Lung microvascular endothelial cell (primary cell): Measurements from ENCODE around the gene ANP32B. TPM values are rescaled to one million over a fixed set of nuclear protein-coding genes. Genes with fewer than 3 reads are reported as not detected.
"Not testable (repeated sequence)": the region's sequence is repeated elsewhere in the genome, so short reads cannot be mapped to it uniquely, and the experiment has no call there.

Source experiments
- DNase-seq, 2 donors: peaks; one replicate each; pipeline versions ENCODE4 v3.0.0 to v3.0.0-alpha.2; 2010; ENCODE audit warnings: low read depth in 2 of 2
- total RNA-seq: library from RNA; depleted of rRNA; stranded (reverse); fragments of >200 nt; gene quantifications from 2 replicates; pipeline ENCODE4 v1.2.1, GENCODE V29; 2014

ANP32B gene
- 5.0 and 6.3 TPM in 2 replicates for total RNA-seq

DNA sequence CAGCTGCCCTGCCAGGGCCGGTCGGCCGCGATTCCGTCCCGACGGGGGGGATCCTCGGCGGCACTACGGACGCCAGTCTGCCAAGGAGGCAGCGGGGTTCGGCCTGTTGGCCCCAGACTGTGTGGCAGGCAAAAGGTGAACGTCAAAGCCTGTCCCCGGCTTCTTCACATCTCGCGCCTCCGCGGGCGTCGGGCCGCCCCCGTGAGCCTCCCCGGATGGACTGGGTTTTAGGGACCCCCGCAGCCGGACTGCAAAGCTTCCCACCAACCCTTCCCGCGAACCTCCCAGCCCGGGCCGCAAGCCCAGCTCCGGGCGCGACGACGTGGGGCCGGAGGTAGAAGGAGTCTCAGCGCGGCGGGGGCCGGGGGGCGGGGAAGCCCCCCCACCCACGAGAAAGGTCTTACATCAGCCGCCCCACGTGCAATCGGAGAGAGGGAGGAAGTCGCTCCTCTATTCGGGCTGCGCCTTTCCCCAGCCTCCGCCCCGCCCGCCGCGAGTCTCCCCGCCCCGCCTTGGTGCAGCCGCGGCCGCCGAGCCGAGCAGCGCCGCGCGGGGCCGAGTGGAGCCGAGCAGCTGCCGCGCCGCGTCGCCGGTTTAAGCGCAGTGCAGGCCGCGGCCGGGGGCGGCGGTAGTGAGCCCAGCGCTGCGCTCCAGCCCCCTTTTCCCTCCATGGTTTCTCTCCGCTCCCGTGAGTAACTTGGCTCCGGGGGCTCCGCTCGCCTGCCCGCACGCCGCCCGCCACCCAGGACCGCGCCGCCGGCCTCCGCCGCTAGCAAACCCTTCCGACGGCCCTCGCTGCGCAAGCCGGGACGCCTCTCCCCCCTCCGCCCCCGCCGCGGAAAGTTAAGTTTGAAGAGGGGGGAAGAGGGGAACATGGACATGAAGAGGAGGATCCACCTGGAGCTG lies at the start of gene ANP32B:
Gene ANP32B (plus strand): TSS at position 659 of the 906 bp plus-strand sequence. CDS start 215 bp downstream, at position 874.
- DNase-seq: peak; percentile 90 to 91

- no peak for DNase-seq
These were observed 48.6 kb upstream of the ANP32B start for GRCh38 chr9:97934321-97935115.

DNA sequence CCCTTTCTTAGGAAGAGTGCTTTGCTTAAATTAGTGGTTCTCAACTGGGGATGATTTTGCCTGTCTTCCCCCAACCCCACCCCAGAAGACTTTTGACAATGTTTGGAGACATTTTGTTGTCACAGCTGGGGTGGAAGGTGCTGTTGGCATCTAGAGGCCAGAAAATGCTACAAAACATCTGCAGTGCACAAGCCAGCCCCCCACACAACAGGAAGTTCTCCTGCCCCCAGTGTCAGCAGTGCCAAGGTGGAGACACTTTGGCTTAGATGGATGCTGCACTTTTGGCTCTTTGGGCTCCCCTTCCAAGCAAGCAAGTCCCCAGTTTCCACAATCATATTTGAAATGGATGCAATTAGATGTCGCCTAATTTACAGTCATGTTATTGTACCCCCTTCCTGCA lies 47.9 kb upstream of the ANP32B start:
- no peak for DNase-seq

GRCh38 chr9:97936998-97937397 lies 46.1 kb upstream of the ANP32B start:
- no peak for DNase-seq

DNA sequence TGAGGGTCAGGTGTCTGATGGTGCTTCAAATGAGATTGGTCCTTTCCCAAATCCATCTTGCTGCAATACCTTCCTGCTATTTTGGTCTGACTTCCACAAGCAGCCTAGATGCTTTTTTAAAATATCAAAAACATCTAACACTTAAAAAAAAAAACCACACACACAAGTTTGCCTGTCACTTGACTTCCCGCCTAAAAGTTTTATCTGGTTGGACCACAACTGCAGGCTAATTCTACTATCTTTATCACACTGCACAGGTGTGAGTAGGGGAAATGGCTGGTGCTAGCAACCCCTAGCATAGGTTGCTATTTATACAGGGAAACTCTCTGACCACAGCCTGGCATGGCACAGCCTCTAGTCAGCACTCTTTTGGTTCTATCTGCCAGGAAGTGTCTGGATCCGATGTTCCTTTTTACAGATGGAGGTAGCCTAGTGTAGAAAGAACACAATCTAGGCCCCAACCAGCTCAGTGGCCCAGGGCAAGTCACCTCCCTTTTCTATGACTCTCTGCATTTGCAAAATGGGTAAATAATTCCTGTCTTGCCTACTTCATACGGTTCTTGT lies 45.0 kb upstream of the ANP32B start, which contains the start of gene HEMGN:
Gene HEMGN (minus strand): TSS at position 92 of the 564 bp plus-strand sequence. CDS start 36 bp downstream, at position 56.
- DNase-seq: no peak

GRCh38 chr9:97940233-97940632 lies 42.9 kb upstream of the ANP32B start:
- no peak for DNase-seq

DNA sequence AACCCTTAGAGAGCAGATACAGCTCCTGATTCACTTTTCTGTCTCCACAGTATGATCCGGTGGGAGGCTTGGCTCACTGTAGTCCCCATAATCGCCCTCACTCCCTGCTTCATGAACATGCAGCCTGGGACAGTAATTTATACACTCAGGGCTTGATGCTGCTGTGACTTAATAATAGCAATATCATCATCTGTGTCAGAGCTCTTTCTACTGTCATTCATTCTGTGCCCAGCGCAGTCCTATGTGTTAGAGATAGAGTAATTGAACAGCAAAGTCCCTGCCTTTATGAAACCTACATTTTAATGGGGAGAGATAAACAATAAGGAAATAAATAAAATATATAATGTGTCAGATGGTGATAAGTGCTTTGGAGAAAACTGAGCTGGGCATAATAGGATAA lies 42.4 kb upstream of the ANP32B start:
- DNase-seq: no peak

DNA sequence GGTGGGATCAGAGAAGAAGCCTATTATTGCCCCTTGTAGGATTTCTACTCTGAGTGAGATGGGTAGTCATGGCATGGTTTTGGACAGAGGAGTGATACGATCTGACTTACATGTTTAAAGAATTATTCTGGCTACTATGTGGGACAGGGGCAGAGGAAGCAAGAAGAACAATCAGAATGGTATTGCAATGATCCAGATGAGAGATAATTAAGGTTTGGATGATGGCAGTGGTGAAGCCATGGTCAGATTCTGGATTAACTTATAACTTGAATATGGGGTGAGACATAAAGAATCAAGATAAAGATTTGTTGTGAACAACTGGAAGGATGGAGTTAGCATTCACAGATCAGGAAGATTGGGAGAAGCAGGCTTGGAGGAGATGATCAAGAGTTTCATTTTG lies 41.8 kb upstream of the ANP32B start:
- DNase-seq: no peak

GRCh38 chr9:97943308-97943855 lies 39.8 kb upstream of the ANP32B start:
- DNase-seq: no peak

- no peak for DNase-seq
These were observed 38.5 kb upstream of the ANP32B start for GRCh38 chr9:97944612-97945011.

GRCh38 chr9:97945470-97945869 lies 37.7 kb upstream of the ANP32B start:
- DNase-seq: not testable (repeated sequence)

DNA sequence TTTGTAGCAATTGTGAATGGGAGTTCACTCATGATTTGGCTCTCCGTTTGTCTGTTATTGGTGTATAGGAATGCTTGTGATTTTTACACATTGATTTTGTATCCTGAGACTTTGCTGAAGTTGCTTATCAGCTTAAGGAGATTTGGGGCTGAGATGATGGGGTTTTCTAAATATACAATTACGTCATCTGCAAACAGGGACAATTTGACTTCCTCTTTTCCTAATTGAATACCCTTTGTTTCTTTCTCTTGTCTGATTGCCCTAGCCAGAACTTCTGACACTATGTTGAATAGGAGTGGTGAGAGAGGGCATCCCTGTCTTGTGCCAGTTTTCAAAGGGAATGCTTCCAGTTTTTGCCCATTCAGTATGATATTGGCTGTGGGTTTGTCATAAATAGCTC lies 36.0 kb upstream of the ANP32B start:
- DNase-seq: not testable (repeated sequence)

GRCh38 chr9:97950873-97951272 lies 32.3 kb upstream of the ANP32B start:
- DNase-seq: not testable (repeated sequence)

DNA sequence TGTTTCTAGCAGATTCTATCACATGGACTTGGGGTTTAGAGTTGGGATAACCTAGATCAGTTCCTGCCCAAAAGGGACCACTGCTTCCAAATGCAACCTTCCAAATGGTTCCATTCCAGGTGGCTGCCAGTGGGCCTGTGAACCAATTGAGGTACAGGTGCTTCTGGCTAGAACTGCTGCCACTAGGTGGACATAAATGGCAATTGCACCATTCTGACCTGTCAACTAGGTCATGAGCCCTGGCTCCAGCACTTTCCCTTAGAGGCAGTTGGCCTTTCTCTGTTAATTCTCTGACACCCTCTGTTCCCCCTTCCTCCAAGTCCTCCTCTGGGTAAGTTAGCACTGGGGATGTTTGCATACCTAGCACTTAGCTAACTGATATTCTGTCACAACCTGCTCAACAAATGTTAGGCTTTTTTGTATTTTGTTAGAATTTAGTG lies 28.6 kb upstream of the ANP32B start:
- peak; percentile 36 to 63 for DNase-seq

- DNase-seq: no peak
These were observed 26.8 kb upstream of the ANP32B start for GRCh38 chr9:97956331-97956730.

DNA sequence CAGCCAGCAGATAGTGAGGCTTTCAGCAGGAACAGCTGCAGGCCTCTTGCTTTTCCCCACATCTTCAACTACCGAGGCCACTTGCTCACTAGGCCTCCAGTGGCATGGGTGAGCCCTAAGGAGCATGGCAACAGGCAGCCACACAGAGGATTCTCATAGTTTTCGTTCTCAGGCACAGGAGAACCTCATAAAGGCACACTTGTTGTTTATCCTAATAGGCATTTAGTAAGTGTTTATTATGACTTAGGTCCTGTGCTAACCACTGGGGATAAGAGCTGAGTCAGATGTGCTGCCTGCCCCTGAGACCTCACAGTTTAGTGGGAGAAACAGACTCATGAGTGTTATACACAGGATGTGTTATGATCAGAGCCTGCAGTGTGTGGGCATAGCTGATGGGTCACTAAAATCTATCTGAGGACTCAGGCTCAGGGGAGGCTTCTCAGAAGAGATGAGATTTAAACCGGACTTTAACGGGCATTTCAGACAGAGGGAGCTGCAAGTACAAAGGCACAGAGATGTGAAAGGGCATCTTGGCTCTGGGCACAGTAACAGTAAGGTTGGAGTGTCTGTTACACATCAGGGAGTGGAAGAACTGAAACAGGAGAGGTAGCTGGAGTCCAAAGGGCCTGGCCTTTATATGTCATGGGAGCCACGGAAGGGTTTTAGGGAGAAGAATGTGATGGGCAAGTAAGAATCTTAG lies 24.2 kb upstream of the ANP32B start:
- peak in 1 of 2 donors; percentile 45 for DNase-seq

GRCh38 chr9:97959585-97959984 lies 23.6 kb upstream of the ANP32B start:
- no peak for DNase-seq

- DNase-seq: not testable (repeated sequence)
These were observed 22.3 kb upstream of the ANP32B start for GRCh38 chr9:97960678-97961328.

DNA sequence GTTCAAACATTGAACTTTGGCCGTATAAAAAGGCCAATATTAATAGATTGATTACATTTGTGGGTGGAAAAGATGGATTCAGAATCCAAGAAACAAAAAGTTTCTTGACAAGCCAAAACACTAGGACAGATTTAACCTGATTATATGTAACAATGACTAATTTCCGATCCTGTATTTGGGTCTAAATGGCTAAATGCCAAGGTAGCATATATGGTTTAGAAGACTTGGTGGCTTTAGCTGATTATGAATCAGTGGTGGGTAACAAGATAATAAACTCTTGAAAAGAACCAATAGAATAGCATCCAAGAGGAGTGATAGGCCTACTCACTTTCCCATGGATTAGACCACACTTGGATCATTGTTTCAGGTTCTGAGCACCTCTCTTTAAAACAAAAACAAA lies 21.8 kb upstream of the ANP32B start:
- DNase-seq: peak in 1 of 2 donors; percentile 12

DNA sequence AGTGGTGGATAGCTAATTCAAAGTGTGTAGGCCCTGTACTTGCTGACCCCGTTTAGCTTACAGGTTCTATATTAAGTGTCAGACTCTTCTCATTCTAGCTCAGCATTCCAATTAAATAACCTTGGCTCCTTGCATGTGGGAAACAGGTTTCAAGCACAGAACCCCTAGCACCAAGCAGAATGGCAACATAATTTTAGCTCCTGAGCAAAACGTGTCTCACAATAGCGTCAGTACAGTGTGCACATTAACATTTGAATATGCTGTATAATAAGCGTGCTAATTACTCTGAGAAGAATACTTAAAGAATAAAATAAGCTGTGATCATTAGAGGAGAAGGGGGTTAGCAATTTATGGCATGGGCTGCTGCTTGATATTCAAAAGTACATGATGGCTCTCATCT lies 21.0 kb upstream of the ANP32B start:
- no peak for DNase-seq
